H1 (cell line): ENCODE measurements around the gene MYH9. TPM values are rescaled to one million over a fixed set of nuclear protein-coding genes. Genes with fewer than 3 reads are reported as not detected.
A peak's percentile ranks its signal among the peaks of the same experiment; 100 is the strongest.

Experiments used
- CHD2 ChIP-seq: IDR thresholded peaks from 2 replicates; pipeline ENCODE4 v1.6.1; 2012; ENCODE audit warnings: low read length, improper control_type of control experiment
- CTBP2 ChIP-seq: IDR thresholded peaks from 2 replicates; pipeline ENCODE4 v1.7.0; 2011; ENCODE audit warnings: borderline replicate concordance, mild to moderate bottlenecking, moderate library complexity, mixed read lengths, low read length; ENCODE audit not compliant: insufficient read depth, insufficient read length
- HDAC6 ChIP-seq: IDR thresholded peaks from one replicate; pipeline ENCODE4 v1.7.1; 2012; ENCODE audit warnings: low read depth, mild to moderate bottlenecking, inconsistent platforms, low read length, moderate library complexity
- KDM1A ChIP-seq: fragments of 200-600, 300-600 bp; sonication (generic); IDR thresholded peaks from 2 replicates; pipeline ENCODE4 v1.7.1; 2016; ENCODE audit warnings: mild to moderate bottlenecking, low read length, borderline replicate concordance
- NANOG ChIP-seq: IDR thresholded peaks from 2 replicates; pipeline ENCODE4 v1.6.1; 2011; ENCODE audit warnings: low read length, low read depth, mild to moderate bottlenecking, inconsistent platforms; ENCODE audit not compliant: insufficient read depth, poor library complexity, severe bottlenecking
- POLR2A ChIP-seq, 2 experiments: IDR thresholded peaks; 1 replicate in 1 of 2; 2 replicates in 1 of 2; pipeline ENCODE4 v1.6.1; 2011; ENCODE audit warnings: low read depth in 2 of 2, low read length in 2 of 2, mild to moderate bottlenecking in 2 of 2; ENCODE audit errors: control extremely low read depth in 1 of 2
- RFX5 ChIP-seq: IDR thresholded peaks from 2 replicates; pipeline ENCODE4 v1.6.1; 2011; ENCODE audit warnings: low read depth, low read length, improper control_type of control experiment, borderline replicate concordance
- RXRA ChIP-seq: IDR thresholded peaks from 2 replicates; pipeline ENCODE4 v1.6.1; 2011; ENCODE audit warnings: low read depth, mild to moderate bottlenecking, low read length, moderate library complexity; ENCODE audit not compliant: insufficient read depth
- SIX5 ChIP-seq: IDR thresholded peaks from 2 replicates; pipeline ENCODE4 v1.6.1; 2011; ENCODE audit warnings: mild to moderate bottlenecking, low read depth, low read length
- SP2 ChIP-seq: IDR thresholded peaks from 2 replicates; pipeline ENCODE4 v1.6.1; 2012; ENCODE audit warnings: mild to moderate bottlenecking, low read length, inconsistent platforms
- SRF ChIP-seq: IDR thresholded peaks from 2 replicates; pipeline ENCODE4 v1.6.1; 2011; ENCODE audit warnings: mild to moderate bottlenecking, low read depth, low read length, moderate library complexity
- SUZ12 ChIP-seq: fragments of 200-600 bp; sonication (generic); IDR thresholded peaks from 2 replicates; pipeline ENCODE4 v1.6.1; 2012; ENCODE audit warnings: mild to moderate bottlenecking, inconsistent platforms, low read length, moderate library complexity, mixed read lengths
- polyA plus RNA-seq, 7 experiments: library from polyadenylated mRNA; depleted of rRNA in 3 of 7; stranded (reverse) in 5 of 7; unstranded in 2 of 7; fragments of >200 nt in 5 of 7; fragments of 200-250 nt in 2 of 7; gene quantifications; 1 replicate in 5 of 7; 2 replicates in 1 of 7; 4 replicates in 1 of 7; pipeline versions ENCODE4 v1.2.1 to v1.2.3, GENCODE V29; 2011 to 2013; ENCODE audit warnings: missing spikeins in 2 of 7, mixed read lengths in 2 of 7
- total RNA-seq: library from RNA; stranded (reverse); fragmentation: NEBNext Ultra II Directional; extraction: Animal tissue kit (Norgen Biotek cat#: 25700); gene quantifications from 2 replicates; pipeline ENCODE4 v1.2.1, GENCODE V29; 2021
- TF ChIP-seq, protein P1 (sequence below): IDR thresholded peaks from 2 replicates; pipeline ENCODE4 v1.6.1; 2011; ENCODE audit warnings: low read depth, mild to moderate bottlenecking, low read length; ENCODE audit not compliant: insufficient read depth

The MYH9 gene
- total and polyA plus RNA-seq, 2 of the 8 experiments (the other 6 are each of a cell fraction or from before 2014, with no cell fraction given): 24.9 to 322 TPM

DNA sequence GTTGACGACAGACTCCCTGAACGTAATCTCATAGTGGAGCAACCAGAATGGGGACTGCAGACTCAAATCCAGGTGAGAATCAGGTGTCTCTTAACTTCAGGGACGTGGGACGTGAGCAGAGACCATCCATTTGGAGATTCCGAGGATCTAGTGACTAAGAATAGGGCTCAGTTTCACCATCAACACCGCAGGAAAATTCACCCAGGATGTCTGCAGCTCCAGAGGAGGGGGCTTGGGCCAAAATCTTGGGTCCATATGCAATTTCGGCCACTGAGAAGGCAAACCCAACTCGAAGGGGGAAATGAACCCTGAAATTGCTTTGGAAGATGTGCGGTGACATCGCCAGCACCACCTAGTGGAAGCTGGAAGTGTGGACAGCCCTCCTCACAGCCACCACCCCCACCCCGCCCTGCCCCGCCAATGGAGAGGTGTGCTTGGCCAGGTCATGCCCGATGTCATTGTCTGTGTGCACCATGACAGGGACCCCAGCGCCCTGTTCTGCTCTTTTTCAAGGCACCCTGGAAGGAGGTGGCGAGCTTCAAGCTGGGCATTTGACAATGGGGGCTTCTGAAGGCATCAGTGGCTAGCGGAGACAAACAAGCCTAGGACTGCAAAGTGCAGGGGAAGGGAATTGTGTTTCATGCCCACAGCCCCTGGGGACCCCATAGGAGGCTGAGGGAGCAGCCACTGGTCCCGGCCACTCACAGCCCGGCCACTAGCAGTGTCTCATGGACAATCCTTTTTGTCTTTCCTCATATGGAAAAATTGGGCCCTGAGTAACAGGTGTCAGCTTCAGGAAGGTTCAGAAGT, 110.1 kb downstream of the MYH9 start (continued):
- TF ChIP-seq, protein P1, sequence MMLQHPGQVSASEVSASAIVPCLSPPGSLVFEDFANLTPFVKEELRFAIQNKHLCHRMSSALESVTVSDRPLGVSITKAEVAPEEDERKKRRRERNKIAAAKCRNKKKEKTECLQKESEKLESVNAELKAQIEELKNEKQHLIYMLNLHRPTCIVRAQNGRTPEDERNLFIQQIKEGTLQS: no peak
- TF ChIP-seq KDM1A (no peak), NANOG (no peak), CTBP2 (no peak), SRF (no peak), CHD2 (no peak), HDAC6 (no peak), SIX5 (no peak), RFX5 (no peak), POLR2A (IDR thresholded peaks at IDR 0.05; ENCODE audit: control extremely low read depth in 1 of 2, low read depth in 2 of 2, low read length in 2 of 2) (0 out of 3 replicates have a peak, but pooled peaks of 1 of the 2 experiments have one; percentile 17), SP2 (no peak), RXRA (no peak), SUZ12 (no peak)
